Ascending aorta (tissue), 2 donors: Measurements from ENCODE around the gene SPINT4. TPM values are rescaled to one million over a fixed set of nuclear protein-coding genes. Genes with fewer than 3 reads are reported as not detected.
"Not testable (repeated sequence)": the region's sequence is repeated elsewhere in the genome, so short reads cannot be mapped to it uniquely, and the experiment has no call there.

ENCODE experiments used
- DNase-seq, 2 donors: peaks; one replicate each; pipeline ENCODE4 v3.0.0-alpha.2; 2019; ENCODE audit warnings: low spot score in 2 of 2
- H3K27ac ChIP-seq, 2 donors: fragments of 200-600 bp; sonication (generic); one replicate each; pipeline ENCODE4 v1.5.1; 2016 to 2017; ENCODE audit warnings: mild to moderate bottlenecking in 1 of 2
- H3K27me3 ChIP-seq: fragments of 200-600 bp; sonication (generic); one replicate; pipeline ENCODE4 v1.5.1; 2017
- H3K36me3 ChIP-seq, 2 donors: fragments of 200-600 bp; sonication (generic); one replicate each; pipeline ENCODE4 v1.5.1; 2016
- H3K4me1 ChIP-seq, 2 donors: fragments of 200-600 bp; sonication (generic); one replicate each; pipeline ENCODE4 v1.5.1; 2016 to 2017; ENCODE audit warnings: mild to moderate bottlenecking in 1 of 2
- H3K4me3 ChIP-seq, 2 donors: fragments of 200-600 bp; sonication (generic); one replicate each; pipeline ENCODE4 v1.5.1; 2016 to 2017; ENCODE audit warnings: mild to moderate bottlenecking in 1 of 2
- H3K9me3 ChIP-seq, 2 donors: fragments of 200-600 bp; sonication (generic); one replicate each; pipeline ENCODE4 v1.5.1; 2016
- CTCF ChIP-seq, 3 experiments: fragments of 200-600 bp in 2 of 3; fragments of 450-650 bp in 1 of 3; sonication (generic) in 2 of 3; IDR thresholded peaks; one replicate each; pipeline ENCODE4 v1.5.1; 2016 to 2019; ENCODE audit warnings: antibody characterized with exemption in 3 of 3, mild to moderate bottlenecking in 1 of 3, moderate library complexity in 1 of 3
- intact Hi-C: fragments of 100-400 bp; cut with DNase I; formaldehyde crosslinking; loops from one replicate; pipeline ENCODE4 v1.15.1; 2023
- total RNA-seq: library from RNA; depleted of rRNA; stranded (reverse); fragments of >200 nt; gene quantifications from one replicate; pipeline ENCODE4 v1.1.0, GENCODE V29; 2016

The SPINT4 gene
- total RNA-seq, 1 donor from 2014 or later: not detected

DNA sequence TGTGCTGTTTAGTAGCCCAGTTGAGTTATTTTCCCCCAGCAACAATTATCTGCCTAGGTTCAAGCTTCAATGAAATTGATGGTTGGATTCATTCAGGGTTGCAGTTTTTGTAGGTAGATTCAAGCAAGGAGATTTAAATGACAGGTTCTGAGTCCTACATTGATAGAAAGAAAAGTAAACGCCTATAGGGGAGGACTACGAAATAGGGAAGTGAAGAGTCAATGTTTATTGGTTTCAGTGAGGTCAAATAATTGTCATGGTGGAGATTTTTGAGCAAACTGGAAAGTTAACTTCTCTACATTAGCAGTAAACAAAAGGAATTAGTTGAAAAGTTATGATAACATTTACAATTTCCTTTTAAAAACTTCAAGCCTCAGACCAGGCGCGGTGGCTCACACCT, 21.0 kb upstream of the SPINT4 start:
- TF ChIP-seq CTCF (IDR thresholded peaks at IDR 0.05): no peak
- Histone ChIP-seq H3K9me3 (no peaks in the 10 kb centered on the region), H3K4me3 (no peak overlapping the region), H3K4me1 (no peaks in the 10 kb centered on the region), H3K36me3 (no peaks in the 10 kb centered on the region), H3K27me3 (no peaks in the 10 kb centered on the region), H3K27ac (no peak overlapping the region)
- no peak for DNase-seq
- intact Hi-C loops: no loop called here

GRCh38 chr20:45701873-45702272, 20.3 kb upstream of the SPINT4 start, which contains the start of gene WFDC13:
WFDC13 (plus strand) TSS chr20:45702038; CDS start chr20:45702124, 86 bp downstream.
- DNase-seq: no peak
- intact Hi-C loops: no loop called here

GRCh38 chr20:45704969-45705637, 17.0 kb upstream of the SPINT4 start, which contains the start of gene WFDC10B:
WFDC10B (minus strand) TSS chr20:45705019; CDS start chr20:45685992, 19,027 bp downstream.
- no peaks in the 10 kb centered on the region for H3K9me3 ChIP-seq
- no peaks in the 10 kb centered on the region for H3K4me1 ChIP-seq
- TF ChIP-seq CTCF (IDR thresholded peaks at IDR 0.05): no peak
- no peaks in the 10 kb centered on the region for H3K27me3 ChIP-seq
- H3K36me3 ChIP-seq: no peaks in the 10 kb centered on the region
- no peak for DNase-seq
- intact Hi-C loops: no loop called here
- no peak within 1 kb of the TSS for H3K4me3 ChIP-seq
- no peak within 1 kb of the TSS for H3K27ac ChIP-seq

More at GRCh38 chr20:45701873-45702272, 20.3 kb upstream of the SPINT4 start, which contains the start of gene WFDC13:
- H3K4me1 ChIP-seq: no peaks in the 10 kb centered on the region
- no peaks in the 10 kb centered on the region for H3K27me3 ChIP-seq
- no peak for TF ChIP-seq CTCF (IDR thresholded peaks at IDR 0.05)
- H3K9me3 ChIP-seq: no peaks in the 10 kb centered on the region
- no peaks in the 10 kb centered on the region for H3K36me3 ChIP-seq
- no peak within 1 kb of the TSS for H3K4me3 ChIP-seq
- no peak within 1 kb of the TSS for H3K27ac ChIP-seq

DNA sequence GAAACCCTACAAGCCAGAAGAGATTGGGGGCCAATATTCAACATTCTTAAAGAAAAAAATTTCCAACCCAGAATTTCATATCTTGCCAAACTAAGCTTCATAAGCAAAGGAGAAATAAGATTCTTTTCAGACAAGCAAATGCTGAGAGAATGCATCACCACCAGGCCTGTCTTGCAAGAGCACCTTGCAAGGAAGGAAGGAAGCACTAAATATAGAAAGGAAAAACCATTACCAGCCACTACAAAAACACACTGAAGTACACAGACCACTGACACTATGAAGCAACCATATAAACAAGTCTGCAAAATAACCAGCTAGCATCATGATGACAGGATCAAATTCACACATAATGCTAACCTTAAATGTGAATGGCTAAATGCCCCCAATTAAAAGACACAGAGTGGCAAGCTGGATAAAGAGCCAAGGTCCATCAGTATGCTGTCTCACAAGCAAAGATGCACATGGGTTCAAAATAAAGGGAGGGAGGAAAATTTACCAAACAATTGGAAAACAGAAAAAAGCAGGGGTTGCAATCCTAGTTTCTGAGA, 5.9 kb upstream of the SPINT4 start:
- H3K4me3 ChIP-seq, H3K27ac ChIP-seq, H3K36me3 ChIP-seq, H3K4me1 ChIP-seq, H3K27me3 ChIP-seq, DNase-seq, intact Hi-C loops: not testable (repeated sequence)
- peaks cover 0 to 13% of the 10 kb centered on the region in 2 donors for H3K9me3 ChIP-seq

- Histone ChIP-seq H3K27me3 (no peaks in the 10 kb centered on the region), H3K4me1 (no peaks in the 10 kb centered on the region), H3K27ac (no peak overlapping the region), H3K9me3 (no peaks in the 10 kb centered on the region), H3K4me3 (no peak overlapping the region), H3K36me3 (no peaks in the 10 kb centered on the region)
- DNase-seq: no peak
- intact Hi-C loops: no loop called here
- TF ChIP-seq CTCF (IDR thresholded peaks at IDR 0.05): no peak
These were observed 3.0 kb downstream of the SPINT4 start for GRCh38 chr20:45725134-45725533.

GRCh38 chr20:45727044-45727443, 4.9 kb downstream of the SPINT4 start:
- DNase-seq: no peak
- no peak for TF ChIP-seq CTCF (IDR thresholded peaks at IDR 0.05)
- Histone ChIP-seq H3K4me3 (no peak overlapping the region), H3K9me3 (peaks cover 0 to 4% of the 10 kb centered on the region in 2 donors), H3K27me3 (no peaks in the 10 kb centered on the region), H3K4me1 (no peaks in the 10 kb centered on the region), H3K36me3 (no peaks in the 10 kb centered on the region), H3K27ac (no peak overlapping the region)
- intact Hi-C loops: no loop called here
